ENCODE data around the gene STK24. TPM values are rescaled to one million over a fixed set of nuclear protein-coding genes. Genes with fewer than 3 reads are reported as not detected.

The STK24 gene
- total RNA-seq, 3 donors from 2014 or later = 190 to 210 (median 204) TPM

- DNase-seq (peak; percentile 66 to 86 (median 68)), ATAC-seq (peak; percentile 79)
- H3K36me3 ChIP-seq (ENCODE audit: low read depth) = no peaks in the 10 kb centered on the region
- TF ChIP-seq CTCF (IDR thresholded peaks at IDR 0.05) = no peak
- no peaks in the 10 kb centered on the region for H3K9me3 ChIP-seq
- no peak overlapping the region for H3K4me3 ChIP-seq
- intact Hi-C loops (cut with DNase I, micrococcal nuclease) = no loop called here
- peaks cover 24% of the 10 kb centered on the region for H3K4me1 ChIP-seq (ENCODE audit: low read depth)
Measured at GRCh38 chr13:98476538-98476966, 100.4 kb downstream of the STK24 start.

- no peak overlapping the region for H3K4me3 ChIP-seq
Measured at GRCh38 chr13:98476106-98476505, 100.8 kb downstream of the STK24 start.

GRCh38 chr13:98475522-98475921 lies 101.4 kb downstream of the STK24 start:
- H3K4me3 ChIP-seq = no peak overlapping the region
- H3K9me3 ChIP-seq = no peaks in the 10 kb centered on the region
- peaks cover 18% of the 10 kb centered on the region for H3K4me1 ChIP-seq (ENCODE audit: low read depth)
- DNase-seq = no peak
- ATAC-seq = no peak
- TF ChIP-seq CTCF (IDR thresholded peaks at IDR 0.05) = no peak
- intact Hi-C loops (cut with DNase I, micrococcal nuclease) = no loop called here
- H3K36me3 ChIP-seq (ENCODE audit: low read depth) = no peaks in the 10 kb centered on the region

More at GRCh38 chr13:98476106-98476505, 100.8 kb downstream of the STK24 start:
- H3K9me3 ChIP-seq = no peaks in the 10 kb centered on the region
- H3K4me1 ChIP-seq (ENCODE audit: low read depth) = peaks cover 19% of the 10 kb centered on the region
- peak; percentile 3 for ATAC-seq
- TF ChIP-seq CTCF (IDR thresholded peaks at IDR 0.05) = no peak
- no peak for DNase-seq
- intact Hi-C loops (cut with DNase I, micrococcal nuclease) = no loop called here
- no peaks in the 10 kb centered on the region for H3K36me3 ChIP-seq (ENCODE audit: low read depth)

- Histone ChIP-seq H3K4me3 (no peak overlapping the region), H3K9me3 (no peaks in the 10 kb centered on the region), H3K4me1 (ENCODE audit: low read depth) (peaks cover 18% of the 10 kb centered on the region), H3K36me3 (ENCODE audit: low read depth) (no peaks in the 10 kb centered on the region)
- no peak for ATAC-seq
- intact Hi-C loops (cut with DNase I, micrococcal nuclease) = no loop called here
- no peak for DNase-seq
- no peak for TF ChIP-seq CTCF (IDR thresholded peaks at IDR 0.05)
Measured at GRCh38 chr13:98474761-98475160, 102.1 kb downstream of the STK24 start.

- ATAC-seq (no peak), DNase-seq (no peak)
- no peak for TF ChIP-seq CTCF (IDR thresholded peaks at IDR 0.05)
- Histone ChIP-seq H3K36me3 (ENCODE audit: low read depth) (no peaks in the 10 kb centered on the region), H3K4me3 (no peak overlapping the region), H3K4me1 (ENCODE audit: low read depth) (peaks cover 18% of the 10 kb centered on the region), H3K9me3 (no peaks in the 10 kb centered on the region)
- intact Hi-C loops (cut with DNase I, micrococcal nuclease) = no loop called here
Measured at GRCh38 chr13:98474292-98474691, 102.6 kb downstream of the STK24 start.

GRCh38 chr13:98473788-98474144 lies 103.1 kb downstream of the STK24 start:
- H3K9me3 ChIP-seq = no peaks in the 10 kb centered on the region
- no peak for TF ChIP-seq CTCF (IDR thresholded peaks at IDR 0.05)
- intact Hi-C loops (cut with DNase I, micrococcal nuclease) = no loop called here
- ATAC-seq (no peak), DNase-seq (no peak)
- H3K36me3 ChIP-seq (ENCODE audit: low read depth) = no peaks in the 10 kb centered on the region
- H3K4me3 ChIP-seq = no peak overlapping the region
- peaks cover 18% of the 10 kb centered on the region for H3K4me1 ChIP-seq (ENCODE audit: low read depth)
